Fibroblast of lung (primary cell): ENCODE results near the gene NOX3. TPM values are rescaled to one million over a fixed set of nuclear protein-coding genes. Genes with fewer than 3 reads are reported as not detected.

Experiments
- DNase-seq, 2 donors: peaks; one replicate each; pipeline versions ENCODE4 v3.0.0 to v3.0.0-alpha.2; 2010; ENCODE audit warnings: low read depth in 2 of 2
- H2AFZ ChIP-seq: 2 replicates; pipeline ENCODE4 v1.5.1; 2012; ENCODE audit warnings: low read length, control low read depth, inconsistent platforms
- H3K27ac ChIP-seq: 2 replicates; pipeline ENCODE4 v1.5.1; 2011; ENCODE audit warnings: low read length, control low read depth; ENCODE audit not compliant: insufficient read depth
- H3K27me3 ChIP-seq: 2 replicates; pipeline ENCODE4 v1.5.1; 2011; ENCODE audit warnings: mild to moderate bottlenecking, low read length; ENCODE audit not compliant: control insufficient read depth, insufficient read depth
- H3K36me3 ChIP-seq: 2 replicates; pipeline ENCODE4 v1.5.1; 2011; ENCODE audit warnings: low read length; ENCODE audit not compliant: control insufficient read depth, insufficient read depth
- H3K4me1 ChIP-seq: 2 replicates; pipeline ENCODE4 v1.5.1; 2011; ENCODE audit warnings: low read length; ENCODE audit not compliant: control insufficient read depth, insufficient read depth; ENCODE audit errors: extremely low read depth
- H3K4me2 ChIP-seq: 2 replicates; pipeline ENCODE4 v1.5.1; 2011; ENCODE audit warnings: low read length, control low read depth; ENCODE audit not compliant: insufficient read depth; ENCODE audit errors: extremely low read depth
- H3K4me3 ChIP-seq, 4 experiments: fragments of 200-600 bp in 1 of 4; sonication (generic) in 1 of 4; replicated peaks in 1 of 4; 2 replicates each; pipeline ENCODE4 v1.5.1; 2011 to 2016; ENCODE audit warnings: low read length in 4 of 4, low read depth in 3 of 4, mild to moderate bottlenecking in 3 of 4, control low read depth in 2 of 4, inconsistent platforms in 1 of 4, mixed read lengths in 1 of 4; ENCODE audit not compliant: insufficient read depth in 1 of 4; ENCODE audit errors: control extremely low read depth in 1 of 4
- H3K79me2 ChIP-seq: 2 replicates; pipeline ENCODE4 v1.5.1; 2012; ENCODE audit warnings: mild to moderate bottlenecking, low read length, inconsistent platforms; ENCODE audit not compliant: control insufficient read depth, insufficient read depth
- H3K9ac ChIP-seq: 2 replicates; pipeline ENCODE4 v1.5.1; 2011; ENCODE audit warnings: mild to moderate bottlenecking, low read length, control low read depth; ENCODE audit not compliant: insufficient read depth
- H3K9me3 ChIP-seq: 2 replicates; pipeline ENCODE4 v1.5.1; 2012; ENCODE audit warnings: low read depth, low read length; ENCODE audit not compliant: control insufficient read depth, insufficient read depth
- H4K20me1 ChIP-seq: 2 replicates; pipeline ENCODE4 v1.5.1; 2011; ENCODE audit warnings: low read length; ENCODE audit not compliant: control insufficient read depth, insufficient read depth; ENCODE audit errors: extremely low read depth
- EZH2 ChIP-seq: IDR thresholded peaks from 2 replicates; pipeline ENCODE4 v1.5.1; 2012; ENCODE audit warnings: low read length, control low read depth, mild to moderate bottlenecking; ENCODE audit errors: missing control alignments
- polyA plus RNA-seq, 2 donors: library from polyadenylated mRNA; depleted of rRNA in 1 of 2; stranded (reverse) in 1 of 2; unstranded in 1 of 2; fragments of >200 nt; gene quantifications; 2 replicates each; pipeline ENCODE4 v1.2.1, GENCODE V29; 2011 to 2012; ENCODE audit warnings: missing spikeins in 1 of 2
- total RNA-seq: library from RNA; depleted of rRNA; stranded (reverse); fragments of >200 nt; gene quantifications from 2 replicates; pipeline ENCODE4 v1.2.1, GENCODE V29; 2014
- TF ChIP-seq, protein P1 (sequence below), 2 donors: IDR thresholded peaks in 1 of 2; conservative IDR thresholded peaks in 1 of 2; 1 replicate in 1 of 2; 2 replicates in 1 of 2; pipeline ENCODE4 v1.5.1; 2011 to 2012; ENCODE audit warnings: low read length in 2 of 2, control low read depth in 1 of 2, inconsistent platforms in 1 of 2, low read depth in 1 of 2, mild to moderate bottlenecking in 1 of 2

NOX3 gene
- total and polyA plus RNA-seq, 2 donors (not counting 1 experiment from before 2014, with no cell fraction given): not detected

DNA sequence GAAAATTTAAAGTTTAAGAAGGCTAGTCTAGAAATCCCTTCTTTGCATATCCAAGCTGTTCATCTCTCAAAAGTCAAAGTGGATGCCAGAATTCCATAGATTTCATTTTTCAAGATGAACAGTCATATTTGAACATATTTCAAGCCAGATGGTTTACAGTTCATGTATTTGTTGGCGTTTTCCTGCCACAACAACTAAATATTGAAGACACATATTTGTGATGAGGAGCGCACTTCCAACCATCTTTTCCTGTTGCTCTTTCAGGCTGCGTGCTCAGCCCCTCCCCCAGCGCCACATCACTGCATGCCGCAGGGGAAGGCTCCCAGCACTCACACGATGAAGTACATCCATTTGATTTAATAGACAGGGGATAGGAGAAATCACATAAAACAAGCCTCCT, 5.9 kb upstream of the NOX3 start:
- Histone ChIP-seq H3K36me3 (no peaks in the 10 kb centered on the region), H3K9me3 (no peaks in the 10 kb centered on the region), H4K20me1 (no peaks in the 10 kb centered on the region), H3K79me2 (no peaks in the 10 kb centered on the region), H3K4me3 (peak overlapping the region in 2 of 4 experiments; percentile 15 to 25), H3K27ac (no peak overlapping the region), H3K27me3 (no peaks in the 10 kb centered on the region), H2AFZ (peak overlapping the region; percentile 82), H3K4me2 (peak overlapping the region; percentile 82), H3K9ac (no peak overlapping the region), H3K4me1 (no peaks in the 10 kb centered on the region)
- peak; percentile 21 to 26 for DNase-seq
- TF ChIP-seq, protein P1, sequence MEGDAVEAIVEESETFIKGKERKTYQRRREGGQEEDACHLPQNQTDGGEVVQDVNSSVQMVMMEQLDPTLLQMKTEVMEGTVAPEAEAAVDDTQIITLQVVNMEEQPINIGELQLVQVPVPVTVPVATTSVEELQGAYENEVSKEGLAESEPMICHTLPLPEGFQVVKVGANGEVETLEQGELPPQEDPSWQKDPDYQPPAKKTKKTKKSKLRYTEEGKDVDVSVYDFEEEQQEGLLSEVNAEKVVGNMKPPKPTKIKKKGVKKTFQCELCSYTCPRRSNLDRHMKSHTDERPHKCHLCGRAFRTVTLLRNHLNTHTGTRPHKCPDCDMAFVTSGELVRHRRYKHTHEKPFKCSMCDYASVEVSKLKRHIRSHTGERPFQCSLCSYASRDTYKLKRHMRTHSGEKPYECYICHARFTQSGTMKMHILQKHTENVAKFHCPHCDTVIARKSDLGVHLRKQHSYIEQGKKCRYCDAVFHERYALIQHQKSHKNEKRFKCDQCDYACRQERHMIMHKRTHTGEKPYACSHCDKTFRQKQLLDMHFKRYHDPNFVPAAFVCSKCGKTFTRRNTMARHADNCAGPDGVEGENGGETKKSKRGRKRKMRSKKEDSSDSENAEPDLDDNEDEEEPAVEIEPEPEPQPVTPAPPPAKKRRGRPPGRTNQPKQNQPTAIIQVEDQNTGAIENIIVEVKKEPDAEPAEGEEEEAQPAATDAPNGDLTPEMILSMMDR (conservative IDR thresholded peaks at IDR 0.05 in 1 of 2, IDR thresholded peaks at IDR 0.05 in 1 of 2; ENCODE audit: low read depth in 1 of 2, low read length in 2 of 2): no peak
- TF ChIP-seq EZH2: no peak

DNA sequence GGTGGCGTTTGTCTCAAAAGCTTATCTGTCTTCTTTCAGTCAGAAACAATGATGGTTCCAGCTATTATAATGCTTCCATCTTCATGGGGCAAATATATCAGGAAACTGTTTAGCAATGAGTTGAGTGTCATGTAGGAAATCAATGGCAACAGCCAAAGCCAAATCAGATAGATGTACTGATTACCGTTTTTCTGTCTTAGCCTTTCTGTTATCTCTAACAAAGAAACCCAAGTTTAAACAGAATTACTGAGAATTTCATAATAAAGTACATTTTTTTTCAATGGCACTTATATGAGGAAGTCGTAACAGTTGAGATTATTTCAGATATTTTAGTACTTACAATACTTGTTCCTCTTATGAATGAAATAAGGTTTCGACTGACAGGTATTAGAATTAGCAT, 1.2 kb downstream of the NOX3 start:
- H3K36me3 ChIP-seq: no peaks in the 10 kb centered on the region
- no peak overlapping the region for H3K4me3 ChIP-seq
- no peak for TF ChIP-seq EZH2
- TF ChIP-seq, protein P1 (conservative IDR thresholded peaks at IDR 0.05 in 1 of 2, IDR thresholded peaks at IDR 0.05 in 1 of 2; ENCODE audit: low read depth in 1 of 2, low read length in 2 of 2): no peak
- no peaks in the 10 kb centered on the region for H3K4me1 ChIP-seq
- no peaks in the 10 kb centered on the region for H3K79me2 ChIP-seq
- H2AFZ ChIP-seq: no peak overlapping the region
- no peaks in the 10 kb centered on the region for H4K20me1 ChIP-seq
- H3K9me3 ChIP-seq: no peaks in the 10 kb centered on the region
- DNase-seq: no peak
- H3K9ac ChIP-seq: no peak overlapping the region
- H3K27ac ChIP-seq: no peak overlapping the region
- no peak overlapping the region for H3K4me2 ChIP-seq
- no peaks in the 10 kb centered on the region for H3K27me3 ChIP-seq

DNA sequence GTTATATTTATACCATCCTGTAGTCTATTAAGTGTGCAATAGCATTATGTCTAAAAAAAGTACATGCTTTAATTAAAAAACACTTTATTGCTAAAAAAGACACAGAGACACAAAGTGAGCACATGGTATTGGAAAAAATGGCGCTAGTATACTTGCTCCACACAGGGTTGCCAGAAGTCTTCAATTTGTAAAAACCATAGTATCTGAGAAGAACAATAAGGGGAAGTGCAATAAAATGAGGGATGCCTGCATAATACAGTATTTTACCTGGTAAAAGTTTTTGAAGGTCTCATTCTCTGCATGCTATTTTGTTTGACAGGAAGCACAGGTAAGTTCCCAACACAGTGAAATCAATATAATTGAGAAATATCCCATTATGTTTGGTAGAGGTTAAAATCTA, 1.6 kb downstream of the NOX3 start:
- no peaks in the 10 kb centered on the region for H3K79me2 ChIP-seq
- H3K4me2 ChIP-seq: no peak overlapping the region
- no peaks in the 10 kb centered on the region for H3K27me3 ChIP-seq
- DNase-seq: no peak
- H3K27ac ChIP-seq: no peak overlapping the region
- H3K4me1 ChIP-seq: no peaks in the 10 kb centered on the region
- no peak for TF ChIP-seq EZH2
- TF ChIP-seq, protein P1 (conservative IDR thresholded peaks at IDR 0.05 in 1 of 2, IDR thresholded peaks at IDR 0.05 in 1 of 2; ENCODE audit: low read depth in 1 of 2, low read length in 2 of 2): no peak
- H3K36me3 ChIP-seq: no peaks in the 10 kb centered on the region
- H4K20me1 ChIP-seq: no peaks in the 10 kb centered on the region
- H3K9ac ChIP-seq: no peak overlapping the region
- no peak overlapping the region for H3K4me3 ChIP-seq
- no peak overlapping the region for H2AFZ ChIP-seq
- no peaks in the 10 kb centered on the region for H3K9me3 ChIP-seq
